HepG2 (cell line): ENCODE data around the gene INO80. TPM values are rescaled to one million over a fixed set of nuclear protein-coding genes. Genes with fewer than 3 reads are reported as not detected.

Source experiments
- ARID4A ChIP-seq: sonication (generic); formaldehyde crosslinking; IDR thresholded peaks from 2 replicates; pipeline ENCODE4 v1.5.0; 2020; ENCODE audit warnings: mild to moderate bottlenecking, missing genetic modification reagents, borderline replicate concordance
- ELF1 ChIP-seq: sonication (generic); formaldehyde crosslinking; IDR thresholded peaks from 2 replicates; pipeline ENCODE4 v1.4.0; 2020; ENCODE audit warnings: missing genetic modification reagents
- ERF ChIP-seq: IDR thresholded peaks from 2 replicates; pipeline ENCODE4 v1.6.1; 2018; ENCODE audit warnings: missing biosample characterization, missing genetic modification reagents
- FOSL2 ChIP-seq: sonication (generic); formaldehyde crosslinking; IDR thresholded peaks from 2 replicates; pipeline ENCODE4 v1.4.0; 2020; ENCODE audit warnings: missing genetic modification reagents
- GPBP1L1 ChIP-seq: sonication (generic); formaldehyde crosslinking; IDR thresholded peaks from 2 replicates; pipeline ENCODE4 v1.5.0; 2020; ENCODE audit warnings: mild to moderate bottlenecking, missing genetic modification reagents
- HDAC2 ChIP-seq: sonication (generic); formaldehyde crosslinking; IDR thresholded peaks from 2 replicates; pipeline ENCODE4 v1.4.0; 2020; ENCODE audit warnings: missing genetic modification reagents
- MED1 ChIP-seq: sonication (generic); formaldehyde crosslinking; IDR thresholded peaks from 2 replicates; pipeline ENCODE4 v1.4.0; 2020; ENCODE audit warnings: missing genetic modification reagents
- RCOR2 ChIP-seq: IDR thresholded peaks from 2 replicates; pipeline ENCODE4 v1.6.1; 2016; ENCODE audit warnings: missing biosample characterization, missing genetic modification reagents
- SIN3A ChIP-seq: IDR thresholded peaks from 2 replicates; pipeline ENCODE4 v1.6.1; 2011; ENCODE audit warnings: low read depth, mild to moderate bottlenecking, control low read depth, low read length, borderline replicate concordance
- SOX13 ChIP-seq, 3 experiments: fragments of 450-650 bp in 1 of 3; sonication (generic) in 1 of 3; formaldehyde crosslinking in 1 of 3; IDR thresholded peaks in 2 of 3; conservative IDR thresholded peaks in 1 of 3; 2 replicates each; pipeline versions ENCODE4 v1.5.0 to v1.6.1; 2016 to 2020; ENCODE audit warnings: antibody characterized with exemption in 1 of 3, mild to moderate bottlenecking in 1 of 3, missing compliant biosample characterization in 1 of 3, missing genetic modification reagents in 1 of 3, moderate library complexity in 1 of 3
- TBP ChIP-seq: sonication (generic); formaldehyde crosslinking; IDR thresholded peaks from 2 replicates; pipeline ENCODE4 v1.5.0; 2020; ENCODE audit warnings: missing genetic modification reagents
- TBX2 ChIP-seq: sonication (generic); formaldehyde crosslinking; IDR thresholded peaks from 2 replicates; pipeline ENCODE4 v1.5.0; 2020; ENCODE audit warnings: missing genetic modification reagents, mild to moderate bottlenecking, borderline replicate concordance
- ZMYM3 ChIP-seq: sonication (generic); formaldehyde crosslinking; IDR thresholded peaks from 2 replicates; pipeline ENCODE4 v1.5.1; 2020; ENCODE audit warnings: mild to moderate bottlenecking, missing genetic modification reagents
- ZNF160 ChIP-seq: sonication (generic); formaldehyde crosslinking; IDR thresholded peaks from 2 replicates; pipeline ENCODE4 v1.8.0; 2022; ENCODE audit warnings: mild to moderate bottlenecking, inconsistent platforms, missing genetic modification reagents
- ZNF431 ChIP-seq: sonication (generic); formaldehyde crosslinking; IDR thresholded peaks from 2 replicates; pipeline ENCODE4 v1.9.0; 2022; ENCODE audit warnings: missing genetic modification reagents, low read depth, mild to moderate bottlenecking, borderline replicate concordance
- ZNF746 ChIP-seq: sonication (generic); formaldehyde crosslinking; IDR thresholded peaks from 2 replicates; pipeline ENCODE4 v1.8.0; 2022; ENCODE audit warnings: mild to moderate bottlenecking, missing genetic modification reagents
- ZNF768 ChIP-seq: sonication (generic); formaldehyde crosslinking; IDR thresholded peaks from 2 replicates; pipeline ENCODE4 v1.4.0; 2020; ENCODE audit warnings: missing genetic modification reagents
- ZNF781 ChIP-seq: sonication (generic); formaldehyde crosslinking; IDR thresholded peaks from 2 replicates; pipeline ENCODE4 v1.5.1; 2020; ENCODE audit warnings: borderline replicate concordance, mild to moderate bottlenecking, missing genetic modification reagents; ENCODE audit errors: not compliant biosample characterization
- ZNF800 ChIP-seq: sonication (generic); formaldehyde crosslinking; IDR thresholded peaks from 2 replicates; pipeline ENCODE4 v1.4.0; 2020; ENCODE audit warnings: missing genetic modification reagents
- ZZZ3 ChIP-seq: sonication (generic); formaldehyde crosslinking; IDR thresholded peaks from 2 replicates; pipeline ENCODE4 v1.4.0; 2020; ENCODE audit warnings: missing genetic modification reagents, mild to moderate bottlenecking, borderline replicate concordance
- polyA plus RNA-seq, 8 experiments: library from polyadenylated mRNA; depleted of rRNA in 3 of 8; stranded (reverse) in 7 of 8; unstranded in 1 of 8; fragments of >200 nt; fragmentation: Illumina TruSeq in 4 of 8; extraction: Trizol in 4 of 8; gene quantifications; 2 replicates each; pipeline versions ENCODE4 v1.2.1 to v1.2.3, GENCODE V29; 2011 to 2016; ENCODE audit warnings: low read depth in 4 of 8, missing spikeins in 1 of 8, mixed read lengths in 1 of 8; ENCODE audit not compliant: insufficient read depth in 1 of 8
- total RNA-seq, 5 experiments: library from RNA; depleted of rRNA; stranded (reverse); fragments of >200 nt; fragmentation: Illumina TruSeq; extraction: Trizol; gene quantifications; 2 replicates each; pipeline ENCODE4 v1.2.3, GENCODE V29; 2016; ENCODE audit warnings: low read depth in 1 of 5

INO80 gene
- total and polyA plus RNA-seq, 2 of the 13 experiments (the other 11 are each of a cell fraction or from before 2014, with no cell fraction given): 3.6 to 14.8 TPM

- TF ChIP-seq HDAC2: peak; percentile 68; the same call in 1 of the 2 replicates
- TF ChIP-seq TBX2 (CRISPR knock-in tag): 0 out of 2 replicates have a peak, but pooled peaks have one; percentile 39
- peak; percentile 54 for TF ChIP-seq ZNF781
- peak; percentile 21; the same call in 1 of the 2 replicates for TF ChIP-seq MED1 (CRISPR knock-in tag)
- TF ChIP-seq ARID4A: peak; percentile 31; the same call in 1 of the 2 replicates
- TF ChIP-seq SIN3A: peak; percentile 51; the same call in 1 of the 2 replicates
- TF ChIP-seq ELF1 (CRISPR knock-in tag): 0 out of 2 replicates have a peak, but pooled peaks have one; percentile 6
- TF ChIP-seq ERF (CRISPR knock-in tag): 0 out of 2 replicates have a peak, but pooled peaks have one; percentile 13
- no peak for TF ChIP-seq GPBP1L1 (CRISPR knock-in tag)
- TF ChIP-seq SOX13 (IDR thresholded peaks at IDR 0.05): no peak
- TF ChIP-seq SOX13 (CRISPR knock-in tag; conservative IDR thresholded peaks at IDR 0.05 in 1 of 2, IDR thresholded peaks at IDR 0.05 in 1 of 2): peak in 1 of 2 experiments; percentile 36; a peak in 1 of 4 replicates
- no peak for TF ChIP-seq ZZZ3
- peak; percentile 71; the same call in 1 of the 2 replicates for TF ChIP-seq ZNF746
- no peak for TF ChIP-seq FOSL2 (CRISPR knock-in tag)
- TF ChIP-seq ZNF768 (CRISPR knock-in tag): no peak
- no peak for TF ChIP-seq RCOR2
- no peak for TF ChIP-seq ZNF160 (CRISPR knock-in tag)
- 0 out of 2 replicates have a peak, but pooled peaks have one; percentile 8 for TF ChIP-seq ZMYM3 (CRISPR knock-in tag)
- peak; percentile 54; the same call in 1 of the 2 replicates for TF ChIP-seq ZNF800 (CRISPR knock-in tag)
- TF ChIP-seq TBP (CRISPR knock-in tag): no peak
- TF ChIP-seq ZNF431 (CRISPR knock-in tag): 0 out of 2 replicates have a peak, but pooled peaks have one; percentile 34
Measured at GRCh38 chr15:40932649-40933516, 183.2 kb downstream of the INO80 start (continued).
